BJ (cell line): Measurements from ENCODE around the gene CCBE1. TPM values are rescaled to one million over a fixed set of nuclear protein-coding genes. Genes with fewer than 3 reads are reported as not detected.

ENCODE experiments used
- CTCF ChIA-PET: fragments of 350-600 bp; formaldehyde crosslinking; extraction: SDS; loops from one replicate; lab custom pipeline; 2021; ENCODE audit warnings: antibody characterized with exemption, inconsistent platforms; lab: Yijun Ruan, JAX
- POLR2A ChIA-PET: fragments of 300-600 bp; sonication (Branson Sonifier 250); formaldehyde crosslinking; extraction: SDS; loops from one replicate; lab custom pipeline; 2021; ENCODE audit warnings: antibody characterized with exemption; lab: Charles Lee
- DNase-seq: peaks from one replicate; pipeline ENCODE4 v3.0.0-alpha.2; 2011; ENCODE audit warnings: low read depth
- H3K27me3 ChIP-seq: 2 replicates; pipeline ENCODE4 v1.6.0; 2011; ENCODE audit warnings: low read length; ENCODE audit not compliant: control insufficient read depth, insufficient read depth
- H3K36me3 ChIP-seq: 2 replicates; pipeline ENCODE4 v1.5.1; 2011; ENCODE audit warnings: low read length; ENCODE audit not compliant: control insufficient read depth, insufficient read depth
- H3K4me3 ChIP-seq: 2 replicates; pipeline ENCODE4 v1.5.1; 2011; ENCODE audit warnings: low read depth, mild to moderate bottlenecking, control low read depth, low read length
- polyA plus RNA-seq: library from polyadenylated mRNA; depleted of rRNA; stranded (reverse); fragments of >200 nt; gene quantifications from 2 replicates; pipeline ENCODE4 v1.2.3, GENCODE V29; 2011
- TF ChIP-seq, protein P1 (sequence below): IDR thresholded peaks from 2 replicates; pipeline ENCODE4 v1.5.1; 2011; ENCODE audit warnings: low read depth, mild to moderate bottlenecking, control low read depth, inconsistent platforms, low read length, moderate library complexity; ENCODE audit not compliant: insufficient read depth

The CCBE1 gene
- polyA plus RNA-seq, 1 experiment, result 51.2 TPM

DNA sequence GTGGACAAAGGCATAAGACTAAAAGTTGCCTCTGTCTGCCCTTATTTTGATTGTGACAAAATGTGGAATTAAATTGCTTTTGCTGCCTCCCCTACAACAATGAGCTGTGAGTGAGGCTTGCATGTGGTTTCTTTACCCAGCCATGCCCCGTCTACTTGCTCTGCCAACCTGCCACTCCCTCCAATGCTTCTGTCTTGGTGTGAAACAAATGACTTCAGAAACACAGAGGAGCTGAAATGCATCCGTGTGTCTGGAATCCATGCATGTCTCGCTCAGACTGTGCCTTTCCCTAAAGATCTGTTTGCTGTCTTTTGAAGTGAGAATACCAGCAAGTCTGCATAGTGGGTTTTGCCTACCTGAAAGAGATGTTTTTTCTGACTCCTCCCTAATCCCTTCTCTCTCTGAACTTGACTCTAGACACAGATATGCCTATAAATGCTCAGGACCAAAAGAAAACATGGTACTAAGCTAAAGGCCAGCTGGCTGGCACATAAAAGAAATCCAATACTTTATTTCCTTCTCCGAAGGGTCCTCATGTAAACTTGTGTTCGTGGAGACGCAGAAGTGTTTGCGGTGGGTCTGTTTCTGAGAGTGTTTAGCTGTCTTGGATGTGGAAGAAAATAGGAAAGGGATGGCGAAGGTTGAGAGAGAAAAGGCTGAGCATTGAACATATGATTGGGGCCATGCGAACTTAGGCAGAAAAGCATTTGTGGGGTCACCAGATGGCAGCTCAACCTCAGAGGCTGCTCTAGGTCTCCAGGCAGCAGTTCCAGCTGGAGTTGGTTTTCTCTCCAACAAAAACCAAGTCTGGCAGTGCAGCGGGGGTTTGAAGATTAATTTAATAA lies 120.5 kb downstream of the CCBE1 start:
- Histone ChIP-seq H3K27me3 (no peaks in the 10 kb centered on the region), H3K4me3 (no peak overlapping the region), H3K36me3 (no peaks in the 10 kb centered on the region)
- ChIA-PET POLR2A (no interaction called here), CTCF (interaction anchor here (1.2 to 1.8 kb wide), 3 partner anchors 8 to 247 kb away, joined by 4 read pairs; no protein-coding TSS in a partner anchor)
- TF ChIP-seq, protein P1, sequence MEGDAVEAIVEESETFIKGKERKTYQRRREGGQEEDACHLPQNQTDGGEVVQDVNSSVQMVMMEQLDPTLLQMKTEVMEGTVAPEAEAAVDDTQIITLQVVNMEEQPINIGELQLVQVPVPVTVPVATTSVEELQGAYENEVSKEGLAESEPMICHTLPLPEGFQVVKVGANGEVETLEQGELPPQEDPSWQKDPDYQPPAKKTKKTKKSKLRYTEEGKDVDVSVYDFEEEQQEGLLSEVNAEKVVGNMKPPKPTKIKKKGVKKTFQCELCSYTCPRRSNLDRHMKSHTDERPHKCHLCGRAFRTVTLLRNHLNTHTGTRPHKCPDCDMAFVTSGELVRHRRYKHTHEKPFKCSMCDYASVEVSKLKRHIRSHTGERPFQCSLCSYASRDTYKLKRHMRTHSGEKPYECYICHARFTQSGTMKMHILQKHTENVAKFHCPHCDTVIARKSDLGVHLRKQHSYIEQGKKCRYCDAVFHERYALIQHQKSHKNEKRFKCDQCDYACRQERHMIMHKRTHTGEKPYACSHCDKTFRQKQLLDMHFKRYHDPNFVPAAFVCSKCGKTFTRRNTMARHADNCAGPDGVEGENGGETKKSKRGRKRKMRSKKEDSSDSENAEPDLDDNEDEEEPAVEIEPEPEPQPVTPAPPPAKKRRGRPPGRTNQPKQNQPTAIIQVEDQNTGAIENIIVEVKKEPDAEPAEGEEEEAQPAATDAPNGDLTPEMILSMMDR, result no peak
- no peak for DNase-seq

DNA sequence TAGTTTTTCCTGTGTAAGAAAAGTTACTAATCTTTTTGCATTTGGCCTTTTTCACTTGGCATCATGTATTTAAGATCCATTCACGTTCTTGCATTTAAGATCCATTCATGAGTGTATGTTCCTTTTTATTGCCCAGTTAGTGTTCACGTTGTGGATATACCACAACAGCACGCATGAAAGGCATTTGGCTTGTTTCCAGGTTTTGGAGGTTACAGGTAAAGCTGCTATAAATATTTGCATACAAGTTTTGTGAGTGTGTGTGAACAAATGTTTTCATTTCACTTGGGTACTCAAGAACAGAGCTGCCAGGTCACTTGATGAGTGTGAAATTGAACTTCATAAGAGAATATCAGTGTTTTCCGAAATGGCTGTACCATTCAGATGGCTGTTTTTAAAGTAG lies 121.2 kb downstream of the CCBE1 start:
- no peaks in the 10 kb centered on the region for H3K36me3 ChIP-seq
- ChIA-PET CTCF (interaction anchor here (0.9 to 1.8 kb wide), 3 partner anchors 11 to 247 kb away, joined by 3 to 4 read pairs (median 4); no protein-coding TSS in a partner anchor), POLR2A (no interaction called here)

DNA sequence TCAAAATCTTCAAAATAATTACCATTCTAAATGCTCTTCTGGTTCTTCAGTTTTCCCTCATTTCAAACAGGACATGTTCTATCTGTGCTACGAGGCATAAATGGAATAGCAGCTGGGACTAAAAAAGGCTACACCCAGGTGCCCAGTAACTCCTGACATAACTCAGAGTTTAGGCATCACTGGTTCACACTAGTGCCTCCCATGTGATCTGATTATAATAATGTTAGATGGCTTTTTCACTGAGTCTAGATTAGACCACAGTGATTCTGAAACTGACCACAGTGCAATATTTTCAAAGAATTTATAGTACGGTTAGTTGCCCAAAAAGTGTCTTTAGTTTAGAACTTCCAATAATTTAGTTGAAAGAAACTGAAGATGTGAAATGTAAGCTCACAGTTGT lies 123.3 kb downstream of the CCBE1 start:
- no peak for DNase-seq
- Histone ChIP-seq H3K4me3 (no peak overlapping the region), H3K27me3 (no peaks in the 10 kb centered on the region), H3K36me3 (no peaks in the 10 kb centered on the region)
- TF ChIP-seq, protein P1, result no peak
- CTCF ChIA-PET, result interaction anchor here (1.0 kb wide), 1 partner anchor 124 kb away, joined by 4 read pairs; no protein-coding TSS in a partner anchor
- POLR2A ChIA-PET, result no interaction called here

More for the DNA sequence above, 121.2 kb downstream of the CCBE1 start:
- TF ChIP-seq, protein P1, result no peak
- no peak for DNase-seq
- no peaks in the 10 kb centered on the region for H3K27me3 ChIP-seq
- H3K4me3 ChIP-seq, result no peak overlapping the region

DNA sequence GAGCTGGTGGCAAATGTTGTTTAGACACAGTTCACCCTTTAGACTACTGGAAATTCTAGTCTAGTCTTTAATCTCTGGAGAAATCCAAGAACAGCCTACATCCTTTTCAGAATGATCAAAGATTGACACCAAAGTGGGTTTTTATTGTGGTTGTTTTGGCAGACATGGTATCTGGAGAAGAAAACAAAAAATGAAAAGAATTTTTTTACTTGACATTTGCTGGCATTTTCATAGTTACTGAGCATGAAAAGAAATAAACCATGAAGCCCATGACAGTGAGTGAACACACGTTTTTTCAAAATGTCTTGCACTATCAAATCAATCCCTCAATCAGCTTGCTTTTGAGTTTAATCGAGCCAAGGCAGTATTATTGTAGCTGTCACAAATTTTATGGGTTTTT lies 125.3 kb downstream of the CCBE1 start:
- TF ChIP-seq, protein P1, result no peak
- H3K27me3 ChIP-seq, result no peaks in the 10 kb centered on the region
- no peaks in the 10 kb centered on the region for H3K36me3 ChIP-seq
- CTCF ChIA-PET, result interaction anchor here (1.4 kb wide), 1 partner anchor 16 kb away, joined by 3 read pairs; no protein-coding TSS in a partner anchor
- POLR2A ChIA-PET, result no interaction called here
- no peak for DNase-seq
- no peak overlapping the region for H3K4me3 ChIP-seq

DNA sequence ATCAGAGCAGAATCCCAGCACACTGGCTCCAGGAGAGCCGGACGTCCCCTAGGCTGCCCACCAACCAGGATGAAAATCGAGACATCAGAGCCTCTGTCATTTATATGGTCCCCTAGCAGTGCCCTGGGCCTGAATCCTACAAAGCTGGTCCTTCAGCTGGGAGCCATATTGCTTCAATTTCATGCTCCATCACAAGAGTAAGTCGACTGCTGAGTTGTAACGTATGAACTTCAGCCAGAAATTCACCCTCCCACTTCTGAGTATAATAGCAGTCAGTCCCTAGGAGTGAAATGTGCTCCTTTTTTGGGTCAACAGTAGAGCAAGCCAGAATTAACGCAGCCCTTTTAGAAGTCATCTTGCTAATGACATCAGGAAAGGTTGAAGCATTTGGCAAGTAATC lies 126.4 kb downstream of the CCBE1 start:
- DNase-seq, result no peak
- no peaks in the 10 kb centered on the region for H3K36me3 ChIP-seq
- TF ChIP-seq, protein P1, result no peak
- no peak overlapping the region for H3K4me3 ChIP-seq
- no peaks in the 10 kb centered on the region for H3K27me3 ChIP-seq
- ChIA-PET CTCF (no interaction called here), POLR2A (no interaction called here)
